GM12878 (cell line): Measurements from ENCODE around the gene FANCG. TPM values are rescaled to one million over a fixed set of nuclear protein-coding genes. Genes with fewer than 3 reads are reported as not detected.

Experiments
- BHLHE40 ChIP-seq, 2 experiments: fragments of 450-650 bp in 1 of 2; IDR thresholded peaks; 2 replicates each; pipeline ENCODE4 v1.6.1; 2011 to 2017; ENCODE audit warnings: low read depth in 2 of 2, borderline replicate concordance in 1 of 2, improper control_type of control experiment in 1 of 2, low read length in 1 of 2, mild to moderate bottlenecking in 1 of 2
- BRCA1 ChIP-seq: IDR thresholded peaks from 2 replicates; pipeline ENCODE4 v1.6.1; 2011; ENCODE audit warnings: low read depth, low read length, improper control_type of control experiment
- CEBPZ ChIP-seq: fragments of 150-350 bp; IDR thresholded peaks from 2 replicates; pipeline ENCODE4 v1.6.1; 2016; ENCODE audit warnings: low read depth, low read length
- GATAD2B ChIP-seq: fragments of 450-650 bp; conservative IDR thresholded peaks from 2 replicates; pipeline ENCODE4 v1.6.1; 2017; ENCODE audit warnings: low read depth, mild to moderate bottlenecking, moderate library complexity
- MTA3 ChIP-seq: IDR thresholded peaks from 2 replicates; pipeline ENCODE4 v1.6.1; 2012; ENCODE audit warnings: low read length, inconsistent platforms, borderline replicate concordance
- PAX8 ChIP-seq: fragments of 450-650 bp; IDR thresholded peaks from 2 replicates; pipeline ENCODE4 v1.6.1; 2017; ENCODE audit warnings: mild to moderate bottlenecking, moderate library complexity
- STAT1 ChIP-seq: fragments of 450-650 bp; conservative IDR thresholded peaks from 2 replicates; pipeline ENCODE4 v1.6.1; 2014; ENCODE audit warnings: antibody characterized with exemption, mild to moderate bottlenecking
- SUZ12 ChIP-seq: fragments of 200-600 bp; sonication (generic); IDR thresholded peaks from one replicate; pipeline ENCODE4 v1.6.1; 2018; ENCODE audit warnings: antibody characterized with exemption, mild to moderate bottlenecking; ENCODE audit not compliant: unreplicated experiment
- TAF1 ChIP-seq: IDR thresholded peaks from 2 replicates; pipeline ENCODE4 v1.6.1; 2011; ENCODE audit warnings: mild to moderate bottlenecking, low read depth, low read length, borderline replicate concordance
- polyA plus RNA-seq, 11 experiments: library from polyadenylated mRNA; depleted of rRNA in 4 of 11; unstranded in 6 of 11; stranded (reverse) in 5 of 11; fragments of >200 nt; fragmentation: Nextera tagmentation in 4 of 11; fragmentation: Illumina TruSeq in 1 of 11; extraction: Ambion mirVana in 4 of 11; extraction: Trizol in 1 of 11; gene quantifications; 1 replicate in 1 of 11; 2 replicates in 10 of 11; pipeline versions ENCODE4 v1.2.1 to v1.2.3, GENCODE V29; 2011 to 2016; ENCODE audit warnings: inconsistent platforms in 2 of 11, missing spikeins in 2 of 11, low read depth in 1 of 11
- total RNA-seq, 4 experiments: library from RNA; depleted of rRNA in 3 of 4; stranded (reverse); fragments of >200 nt in 3 of 4; fragmentation: Illumina TruSeq in 1 of 4; extraction: Trizol in 1 of 4; gene quantifications; 2 replicates each; pipeline versions ENCODE4 v1.2.1 to v1.2.3, GENCODE V29; 2013 to 2021
- TF ChIP-seq, protein P1 (sequence below): IDR thresholded peaks from 2 replicates; pipeline ENCODE4 v1.6.1; 2011; ENCODE audit warnings: mild to moderate bottlenecking, low read depth, low read length, moderate library complexity; ENCODE audit not compliant: insufficient replicate concordance

FANCG gene
- total and polyA plus RNA-seq, 10 of the 15 experiments (the other 5 are each of a cell fraction or from before 2014, with no cell fraction given) = 16.4 to 78.7 (median 45.4) TPM

DNA sequence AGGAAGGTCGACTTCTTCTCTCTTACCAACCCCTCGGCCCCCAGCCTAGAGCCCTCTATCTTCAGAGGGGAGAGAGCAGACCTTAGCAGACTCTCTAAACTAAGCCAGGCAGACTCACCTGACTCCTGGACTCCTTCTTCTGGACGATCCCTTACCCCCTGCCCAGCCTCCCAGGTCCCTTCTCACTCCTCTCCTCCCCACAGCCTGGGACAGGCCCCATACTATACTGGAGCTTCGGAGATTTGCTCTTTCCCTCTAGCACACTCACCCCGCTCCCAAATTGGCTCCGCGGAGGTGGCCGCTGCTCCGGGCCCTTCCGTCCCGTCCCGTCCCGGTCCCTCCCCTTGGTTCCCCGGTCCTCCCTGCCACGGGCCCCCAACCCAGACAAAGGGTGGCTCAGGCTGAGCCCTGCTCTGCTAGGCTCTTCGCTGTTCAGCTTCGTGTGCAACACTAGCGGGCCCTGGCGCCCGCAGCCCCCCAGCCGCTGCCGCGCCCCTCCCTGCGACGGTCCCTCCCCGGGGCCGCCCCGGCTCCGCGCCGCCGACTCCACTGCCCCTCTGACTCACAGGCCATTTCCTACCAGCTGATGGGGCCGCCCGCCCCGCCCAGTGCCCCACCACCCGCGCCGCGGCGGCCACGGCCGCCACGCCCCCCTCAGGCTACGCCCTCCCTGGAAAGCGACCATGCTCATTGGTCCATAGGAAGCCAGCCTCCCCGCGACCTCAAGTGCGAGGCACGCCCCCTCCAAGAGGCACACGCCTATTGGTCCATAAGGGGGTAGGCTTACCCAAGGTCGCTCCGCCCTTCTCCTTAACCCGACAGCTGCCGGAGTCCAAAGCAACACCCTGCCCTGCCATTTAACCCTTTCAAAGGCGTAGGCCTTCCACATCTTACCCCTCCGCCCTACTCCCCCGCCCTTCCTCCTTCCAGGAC, 31.5 kb upstream of the FANCG start (continued):
- TF ChIP-seq CEBPZ (no peak), STAT1 (no peak), PAX8 (no peak), BRCA1 (no peak), SUZ12 (no peak), BHLHE40 (IDR thresholded peaks at IDR 0.05; ENCODE audit: borderline replicate concordance in 1 of 2, low read depth in 2 of 2, low read length in 1 of 2) (0 out of 4 replicates have a peak, but pooled peaks of 1 of the 2 experiments have one; percentile 33), TAF1 (no peak), MTA3 (no peak), GATAD2B (no peak)
- TF ChIP-seq, protein P1, sequence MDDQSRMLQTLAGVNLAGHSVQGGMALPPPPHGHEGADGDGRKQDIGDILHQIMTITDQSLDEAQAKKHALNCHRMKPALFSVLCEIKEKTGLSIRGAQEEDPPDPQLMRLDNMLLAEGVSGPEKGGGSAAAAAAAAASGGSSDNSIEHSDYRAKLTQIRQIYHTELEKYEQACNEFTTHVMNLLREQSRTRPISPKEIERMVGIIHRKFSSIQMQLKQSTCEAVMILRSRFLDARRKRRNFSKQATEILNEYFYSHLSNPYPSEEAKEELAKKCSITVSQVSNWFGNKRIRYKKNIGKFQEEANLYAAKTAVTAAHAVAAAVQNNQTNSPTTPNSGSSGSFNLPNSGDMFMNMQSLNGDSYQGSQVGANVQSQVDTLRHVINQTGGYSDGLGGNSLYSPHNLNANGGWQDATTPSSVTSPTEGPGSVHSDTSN = no peak
